ENCODE measurements around the gene ORMDL2.

Gene ORMDL2

GRCh38 chr12:55838361-55838760 lies 20.5 kb downstream of the ORMDL2 start:
- Histone ChIP-seq H3K27ac (no peak overlapping the region), H3K79me2 (no peaks in the 10 kb centered on the region), H3K27me3 (ENCODE audit: control insufficient read depth, insufficient read depth, low read length) (no peaks in the 10 kb centered on the region), H3K9ac (no peak overlapping the region), H3K4me1 (no peaks in the 10 kb centered on the region), H2AFZ (no peak overlapping the region), H3K4me3 (ENCODE audit: low read depth, low read length) (no peak overlapping the region), H3K9me3 (ENCODE audit: control insufficient read depth, low read length) (no peaks in the 10 kb centered on the region), H3K4me2 (ENCODE audit: low read length) (no peak overlapping the region), H3K36me3 (ENCODE audit: control insufficient read depth, insufficient read depth, low read length) (no peaks in the 10 kb centered on the region)
- TF ChIP-seq CTCF (IDR thresholded peaks at IDR 0.05), result no peak

DNA sequence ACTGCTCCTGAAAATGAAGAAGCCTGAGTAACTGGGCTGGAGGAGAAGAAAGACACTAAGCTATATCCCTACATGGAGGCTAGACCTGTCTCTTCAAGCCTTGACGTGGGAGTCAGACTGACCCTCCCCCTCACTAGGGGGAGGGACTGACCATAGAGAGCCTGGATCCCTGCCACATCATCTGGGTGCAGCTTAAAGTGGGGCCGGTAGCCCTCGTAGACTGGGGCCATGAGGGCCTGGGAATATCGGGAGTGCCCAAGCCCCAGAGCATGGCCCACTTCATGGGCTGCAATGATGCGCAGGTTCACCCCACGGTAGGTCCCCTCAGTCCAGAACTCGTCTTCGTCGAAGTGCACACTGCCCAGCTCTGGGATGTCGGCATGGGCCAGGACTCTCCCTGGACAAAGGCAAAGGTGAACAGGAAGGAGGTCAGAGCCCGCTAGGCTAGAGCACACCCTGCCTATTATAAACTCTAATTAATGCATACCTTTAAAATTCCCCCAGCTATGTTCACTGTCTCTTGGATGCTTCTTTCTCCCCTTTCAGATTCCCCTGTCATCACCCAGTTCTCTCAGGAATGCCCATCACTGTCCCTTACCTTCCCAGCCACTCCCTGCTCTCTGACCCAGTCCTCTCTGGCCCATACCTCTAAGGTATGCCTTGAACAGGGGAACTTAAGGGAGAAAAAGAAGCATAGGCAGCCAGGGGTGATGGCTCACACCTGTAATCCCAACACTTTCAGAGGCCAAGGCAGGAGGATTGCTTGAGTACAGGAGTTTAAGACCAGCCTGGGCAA lies 21.7 kb downstream of the ORMDL2 start:
- Histone ChIP-seq H2AFZ (no peak overlapping the region), H3K4me1 (no peaks in the 10 kb centered on the region), H3K27me3 (ENCODE audit: control insufficient read depth, insufficient read depth, low read length) (no peaks in the 10 kb centered on the region), H3K4me2 (ENCODE audit: low read length) (no peak overlapping the region), H3K9ac (no peak overlapping the region), H3K79me2 (no peaks in the 10 kb centered on the region), H3K27ac (no peak overlapping the region), H3K4me3 (ENCODE audit: low read depth, low read length) (no peak overlapping the region), H3K9me3 (ENCODE audit: control insufficient read depth, low read length) (no peaks in the 10 kb centered on the region), H3K36me3 (ENCODE audit: control insufficient read depth, insufficient read depth, low read length) (no peaks in the 10 kb centered on the region)
- no peak for TF ChIP-seq CTCF (IDR thresholded peaks at IDR 0.05)

DNA sequence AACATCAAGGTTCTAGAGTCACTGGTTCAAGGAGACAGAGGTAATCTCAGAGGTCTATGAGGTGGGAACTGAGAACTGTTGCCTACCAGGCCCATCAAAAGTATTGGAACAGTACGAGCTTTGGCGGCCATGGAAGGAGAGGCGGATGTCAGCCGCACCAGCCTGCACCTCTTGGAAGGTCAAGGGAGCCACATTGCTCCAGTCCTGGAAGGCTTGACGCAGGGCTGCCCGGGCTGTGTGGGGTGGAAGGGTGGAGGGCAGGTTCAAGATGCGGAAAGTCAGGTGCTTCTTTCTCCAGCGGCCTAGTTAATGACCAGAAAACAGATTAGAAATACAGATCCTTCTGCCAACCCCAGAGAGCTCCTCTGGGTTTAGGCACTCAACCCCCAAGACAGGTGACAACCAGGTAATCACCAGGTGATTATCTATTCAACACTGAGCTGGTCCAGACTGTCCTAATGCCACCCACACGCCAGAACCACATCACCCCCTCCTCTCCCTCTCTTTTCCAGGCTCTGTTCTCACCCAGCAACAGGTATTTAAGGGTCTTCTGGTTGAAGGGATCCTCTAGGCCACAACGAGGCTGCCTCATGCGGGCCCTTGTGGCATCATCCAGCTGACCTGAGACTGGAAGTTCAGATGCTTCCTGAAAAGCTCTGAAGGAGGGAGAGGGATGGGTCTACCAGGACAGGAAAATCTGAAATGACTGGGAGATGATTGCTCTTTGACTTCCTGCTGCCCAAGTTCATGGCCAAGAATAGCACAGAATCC lies 22.9 kb downstream of the ORMDL2 start:
- Histone ChIP-seq H3K79me2 (no peaks in the 10 kb centered on the region), H3K36me3 (ENCODE audit: control insufficient read depth, insufficient read depth, low read length) (no peaks in the 10 kb centered on the region), H3K9ac (no peak overlapping the region), H3K27ac (no peak overlapping the region), H3K9me3 (ENCODE audit: control insufficient read depth, low read length) (no peaks in the 10 kb centered on the region), H3K27me3 (ENCODE audit: control insufficient read depth, insufficient read depth, low read length) (no peaks in the 10 kb centered on the region), H3K4me1 (no peaks in the 10 kb centered on the region), H3K4me3 (ENCODE audit: low read depth, low read length) (no peak overlapping the region), H3K4me2 (ENCODE audit: low read length) (no peak overlapping the region), H2AFZ (no peak overlapping the region)
- no peak for TF ChIP-seq CTCF (IDR thresholded peaks at IDR 0.05)

- H3K27me3 ChIP-seq (ENCODE audit: control insufficient read depth, insufficient read depth, low read length), result no peaks in the 10 kb centered on the region
- H3K79me2 ChIP-seq, result no peaks in the 10 kb centered on the region
- H3K4me3 ChIP-seq (ENCODE audit: low read depth, low read length), result no peak within 1 kb of the TSS
- no peaks in the 10 kb centered on the region for H3K9me3 ChIP-seq (ENCODE audit: control insufficient read depth, low read length)
- no peak within 1 kb of the TSS for H3K9ac ChIP-seq
- no peak for TF ChIP-seq CTCF (IDR thresholded peaks at IDR 0.05)
- H3K4me2 ChIP-seq (ENCODE audit: low read length), result no peak within 1 kb of the TSS
- no peaks in the 10 kb centered on the region for H3K4me1 ChIP-seq
- no peaks in the 10 kb centered on the region for H3K36me3 ChIP-seq (ENCODE audit: control insufficient read depth, insufficient read depth, low read length)
- H2AFZ ChIP-seq, result no peak within 1 kb of the TSS
- no peak within 1 kb of the TSS for H3K27ac ChIP-seq
Measured at GRCh38 chr12:55842681-55843429, 25.0 kb downstream of the ORMDL2 start, which contains the start of gene MMP19. MMP19 (minus strand) TSS chr12:55842936; CDS start chr12:55842830, 106 bp downstream.
